NCI-H1694 treated with DMSO at 0.1 percent for 48 hours (cell line): ENCODE results near the gene ACLY.

ENCODE experiments used
- DNase-seq: peaks from one replicate; lab custom pipeline; 2025; lab: John Stamatoyannopoulos, UW

Gene ACLY

DNA sequence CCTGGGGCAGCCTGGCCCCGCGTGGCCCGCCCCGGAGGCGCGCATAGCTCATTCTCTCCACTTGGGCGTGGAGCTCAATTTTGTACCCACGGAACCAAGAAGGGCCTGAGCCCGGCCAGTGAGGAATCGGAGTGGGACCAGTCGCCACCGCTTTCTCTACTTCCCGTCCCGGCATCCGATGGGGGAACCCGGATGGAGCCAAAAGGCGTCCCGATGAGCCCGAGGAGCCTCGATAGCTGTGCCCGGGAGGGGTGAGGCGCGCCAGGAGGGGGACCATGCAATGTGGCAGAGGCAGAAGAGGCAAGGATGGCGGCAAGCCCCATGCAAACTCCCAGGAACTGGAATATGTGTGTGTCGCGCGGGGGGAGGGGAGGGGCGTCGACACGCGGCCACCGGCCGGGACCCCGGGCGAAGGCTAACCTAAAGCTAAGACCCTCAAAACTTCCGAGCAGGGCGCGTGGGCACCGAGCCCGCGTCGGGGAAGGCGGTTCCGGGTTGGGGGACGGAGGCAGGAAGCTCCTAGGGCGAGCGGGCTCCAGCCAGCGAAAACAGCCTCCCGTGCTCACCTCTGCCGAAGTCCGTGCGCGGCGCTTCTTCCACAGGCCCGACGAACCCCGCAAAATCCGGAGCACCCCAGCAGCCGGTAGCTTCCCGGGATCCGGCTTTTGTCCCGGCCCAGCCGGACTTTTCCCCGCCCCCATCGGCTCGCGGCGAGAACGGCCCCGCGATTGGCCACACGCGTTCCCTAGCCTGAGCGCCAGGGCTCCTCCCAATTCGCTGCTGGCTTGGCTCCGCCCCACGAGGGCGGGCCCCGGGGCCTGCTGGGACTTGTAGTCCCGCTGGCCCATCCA, at the start of gene ACLY:
ACLY (minus strand) TSS at position 638 of the 851 bp plus-strand sequence. CDS start 5,078 bp downstream, outside the sequence.
- peak; percentile 92 for DNase-seq

DNA sequence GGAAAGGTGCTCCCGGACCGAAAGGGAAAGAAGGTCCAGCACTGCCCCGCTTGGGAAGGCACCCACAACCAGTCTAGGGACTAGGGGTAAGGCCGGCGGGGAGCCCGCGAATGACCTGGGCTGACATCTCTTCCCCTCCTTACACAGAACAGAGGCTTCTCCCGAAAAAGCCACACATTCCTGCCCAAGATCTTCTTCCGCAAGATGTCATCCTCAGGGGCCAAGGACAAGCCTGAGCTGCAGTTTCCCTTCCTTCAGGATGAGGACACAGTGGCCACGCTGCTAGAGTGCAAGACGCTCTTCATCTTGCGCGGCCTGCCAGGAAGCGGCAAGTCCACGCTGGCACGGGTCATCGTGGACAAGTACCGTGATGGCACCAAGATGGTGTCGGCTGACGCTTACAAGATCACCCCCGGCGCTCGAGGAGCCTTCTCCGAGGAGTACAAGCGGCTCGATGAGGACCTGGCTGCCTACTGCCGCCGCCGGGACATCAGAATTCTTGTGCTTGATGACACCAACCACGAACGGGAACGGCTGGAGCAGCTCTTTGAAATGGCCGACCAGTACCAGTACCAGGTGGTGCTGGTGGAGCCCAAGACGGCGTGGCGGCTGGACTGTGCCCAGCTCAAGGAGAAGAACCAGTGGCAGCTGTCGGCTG, 49.3 kb upstream of the ACLY start:
- DNase-seq = no peak

DNA sequence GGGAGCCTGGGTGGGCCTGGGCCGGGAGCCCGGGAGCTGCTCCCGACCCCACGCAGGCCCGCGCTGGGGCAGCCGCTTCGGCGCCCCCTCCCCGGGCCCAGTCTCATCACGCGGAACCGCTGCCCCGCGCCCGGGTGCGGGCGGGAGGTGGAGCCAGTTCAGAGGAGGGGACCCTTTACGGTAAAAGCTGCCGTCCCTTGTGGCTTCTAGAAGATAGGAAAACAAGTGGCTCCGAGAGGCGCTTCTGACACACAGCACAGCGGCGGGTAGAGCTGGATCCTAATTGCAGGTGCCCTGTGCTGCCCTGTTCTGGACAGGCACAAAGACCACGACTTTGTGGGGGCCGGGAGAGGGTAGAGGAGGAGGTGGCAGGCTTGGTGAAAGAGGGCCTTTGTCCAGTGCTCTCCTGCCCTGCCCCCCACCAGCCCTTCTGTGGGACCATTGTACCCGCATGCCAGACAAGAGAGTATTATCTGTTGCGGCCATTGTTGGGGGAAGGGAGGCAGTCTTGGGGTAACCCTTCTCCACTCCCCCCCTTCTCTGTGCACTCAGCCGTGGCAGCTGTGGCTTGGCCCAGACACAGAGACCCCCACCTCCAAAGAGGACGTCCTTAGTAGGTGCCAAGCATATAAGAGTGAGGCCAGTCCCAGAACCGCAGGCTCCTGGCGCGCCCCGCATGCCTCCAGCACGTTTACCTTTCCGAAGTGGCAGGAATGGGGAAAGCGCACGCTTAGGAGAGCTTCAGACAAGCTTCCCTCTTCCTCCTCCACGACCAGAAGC, 48.6 kb upstream of the ACLY start:
- no peak for DNase-seq

DNA sequence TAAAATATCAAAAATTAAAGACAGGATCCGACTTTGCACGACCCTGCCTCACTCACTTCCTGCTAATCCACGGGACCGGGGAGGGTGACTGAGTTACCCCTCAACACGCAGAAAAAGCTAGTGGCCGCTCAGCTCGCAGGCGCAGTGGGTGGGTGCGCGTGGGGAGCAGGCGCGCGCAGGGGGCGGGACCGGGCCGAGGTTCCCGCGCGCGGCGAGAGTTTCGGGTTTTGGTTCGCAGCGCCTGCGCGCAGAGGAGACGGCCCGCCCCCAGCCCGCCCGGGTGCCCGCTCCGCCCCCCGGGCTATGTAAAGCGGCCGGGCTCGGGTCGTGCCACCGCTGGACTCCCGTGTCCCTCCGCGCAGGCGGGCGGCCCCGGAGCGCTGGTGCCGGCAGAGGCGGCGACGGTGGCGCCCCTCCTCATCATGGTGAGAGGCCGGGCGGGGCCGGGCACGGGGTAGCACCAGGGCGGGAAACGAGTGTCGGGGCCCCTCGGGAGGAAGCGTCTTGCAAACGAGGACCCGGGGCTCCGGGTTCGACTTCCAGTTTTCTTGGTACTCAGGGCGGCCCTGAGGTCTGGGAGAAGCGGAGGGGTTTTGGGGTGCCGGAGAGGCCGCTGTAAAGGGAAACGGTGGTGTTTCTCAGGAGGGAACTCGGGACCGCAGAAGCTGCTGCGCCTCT, 47.9 kb upstream of the ACLY start, which contains the start of gene CNP:
CNP (plus strand) TSS at position 333 of the 678 bp plus-strand sequence; CDS start at position 423, 90 bp downstream.
- DNase-seq = peak; percentile 63

DNA sequence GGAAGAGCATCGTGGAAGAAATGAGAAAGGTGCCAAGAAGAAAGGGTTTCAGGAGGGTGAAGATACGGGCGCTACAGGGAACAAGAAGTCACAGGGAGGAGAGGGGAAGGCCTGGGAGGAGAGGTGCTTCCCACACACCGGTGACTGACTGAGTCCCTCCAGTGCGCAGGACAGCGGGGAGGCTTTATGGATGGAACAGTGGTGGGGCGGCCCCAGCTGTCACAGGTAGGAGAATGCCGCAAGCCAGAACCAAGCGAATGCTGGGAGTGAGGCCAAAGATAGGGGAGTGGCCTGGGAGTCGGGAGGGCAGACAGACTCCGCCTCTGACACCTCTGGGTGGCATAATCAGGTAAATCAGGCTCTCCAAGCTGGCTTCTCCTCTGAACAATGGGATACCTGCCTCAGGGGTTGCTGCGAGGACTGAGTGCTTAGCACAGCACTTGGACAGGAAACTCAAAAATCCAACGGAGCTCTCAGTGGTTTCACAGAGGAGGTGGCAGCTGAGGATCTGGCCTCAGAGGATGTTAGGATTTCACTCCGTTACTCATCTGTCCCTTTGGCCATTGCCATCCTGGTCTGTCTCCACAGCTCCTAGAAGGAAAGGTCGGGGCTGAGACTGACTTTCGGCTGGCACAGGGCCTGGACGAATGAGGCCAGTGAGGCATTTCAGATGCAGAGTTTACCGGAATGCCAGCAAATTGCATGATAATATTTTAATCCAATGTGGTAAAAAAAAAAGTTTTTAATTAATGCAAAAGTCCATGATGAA, 47.1 kb upstream of the ACLY start:
- peak; percentile 46 for DNase-seq

DNA sequence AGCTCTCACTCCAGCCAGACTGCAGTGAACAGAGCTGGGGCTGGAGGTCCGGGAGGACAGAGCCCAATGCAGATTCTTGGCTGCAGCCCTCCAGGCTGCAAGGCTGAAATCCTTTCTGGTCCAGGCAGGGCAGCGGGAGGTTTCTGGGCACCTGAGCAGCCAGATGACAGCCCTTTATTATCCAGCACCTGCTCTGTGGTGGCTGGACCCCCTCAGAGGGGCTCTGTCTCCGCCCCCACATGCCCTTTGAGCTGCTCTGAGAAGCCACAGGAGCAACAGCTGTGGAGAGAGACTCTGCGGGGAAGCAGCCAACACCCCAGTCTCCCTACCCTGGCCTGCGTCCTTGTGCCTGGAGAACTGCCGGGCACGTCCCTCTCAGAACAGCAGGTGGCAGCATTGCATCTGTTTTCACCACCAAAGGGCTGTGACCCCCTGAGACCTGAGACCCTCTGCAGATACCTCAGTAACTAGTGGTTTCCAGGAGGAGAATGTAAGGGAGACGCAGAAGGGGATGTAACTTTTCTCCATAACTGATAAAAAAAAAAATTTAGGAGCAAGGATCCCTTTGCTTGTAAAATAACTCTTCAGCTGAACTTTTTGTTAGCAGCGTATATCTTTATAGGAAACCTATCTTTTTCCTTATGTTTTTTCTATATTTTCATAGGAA, 44.1 kb upstream of the ACLY start:
- peak; percentile 78 for DNase-seq

DNA sequence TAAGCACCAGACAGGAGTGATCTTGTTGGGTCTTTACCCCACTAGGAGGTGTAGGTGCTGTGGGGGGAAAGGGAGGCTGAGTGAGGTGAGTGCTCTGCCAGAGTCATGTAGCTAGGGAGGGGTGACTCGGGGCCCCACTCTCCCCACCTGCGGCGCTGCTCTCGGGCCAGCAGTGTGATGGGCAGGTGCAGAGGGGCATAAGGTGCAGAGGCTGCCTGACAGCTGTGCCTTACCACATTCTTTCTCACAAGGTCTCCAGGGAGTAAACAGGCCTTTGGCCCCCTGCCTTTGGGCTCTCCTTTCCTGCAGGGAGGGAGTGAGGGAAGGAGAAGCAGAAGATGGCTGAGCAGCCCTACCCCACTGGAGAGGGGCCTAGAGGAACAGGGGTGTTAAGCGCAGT, 43.4 kb upstream of the ACLY start:
- no peak for DNase-seq

DNA sequence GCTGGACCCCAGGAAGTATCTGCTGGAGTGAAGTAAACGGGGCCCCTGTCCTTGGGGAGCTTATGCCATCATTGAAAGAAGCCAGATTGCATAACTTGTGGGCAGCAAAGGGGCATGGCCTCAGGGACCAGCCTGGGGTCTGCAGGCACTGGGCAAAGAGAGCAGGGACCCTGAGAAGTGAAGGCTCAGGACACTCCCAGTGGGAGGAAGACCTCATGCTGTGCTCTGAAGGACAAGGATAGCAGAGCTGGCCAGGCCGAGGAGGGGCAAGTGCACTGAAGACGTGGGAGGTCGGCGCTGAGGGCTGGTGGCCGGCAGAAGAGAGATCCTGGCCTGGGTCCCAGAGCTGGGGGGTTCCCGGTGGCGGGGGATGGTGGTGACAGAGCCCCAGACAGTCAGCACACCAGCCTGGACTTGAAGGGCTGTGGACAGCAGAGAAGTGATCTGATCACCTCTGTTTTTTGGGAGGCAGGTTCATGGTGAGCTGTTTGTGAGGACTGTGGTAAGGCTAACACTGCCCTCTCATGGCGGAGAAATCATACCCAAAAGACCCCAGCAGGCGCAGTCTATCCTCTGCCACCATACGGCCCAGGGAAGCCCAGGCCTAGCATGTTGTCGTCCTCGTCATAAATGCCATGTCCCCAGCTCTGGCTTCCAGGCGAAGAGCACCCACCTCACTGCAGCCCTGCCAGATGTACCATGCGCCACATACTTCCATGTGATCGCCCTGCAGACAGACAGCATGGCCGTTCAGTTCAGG, 40.8 kb upstream of the ACLY start:
- peak; percentile 73 for DNase-seq

DNA sequence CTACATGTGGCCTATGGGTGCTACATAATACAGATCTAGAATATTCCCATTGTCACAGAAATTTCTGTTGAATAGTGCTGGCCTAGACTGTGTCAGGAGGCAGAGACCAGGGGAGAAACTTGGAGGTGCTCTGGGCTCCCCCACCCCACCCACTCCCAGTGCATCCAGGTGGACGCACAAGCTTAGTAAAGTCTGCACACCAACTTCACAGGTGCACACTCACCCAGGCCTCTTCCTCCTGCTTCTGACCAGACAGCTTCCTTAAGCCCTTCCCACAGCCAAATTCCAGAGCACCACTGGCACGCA, 40.2 kb upstream of the ACLY start:
- DNase-seq = no peak

DNA sequence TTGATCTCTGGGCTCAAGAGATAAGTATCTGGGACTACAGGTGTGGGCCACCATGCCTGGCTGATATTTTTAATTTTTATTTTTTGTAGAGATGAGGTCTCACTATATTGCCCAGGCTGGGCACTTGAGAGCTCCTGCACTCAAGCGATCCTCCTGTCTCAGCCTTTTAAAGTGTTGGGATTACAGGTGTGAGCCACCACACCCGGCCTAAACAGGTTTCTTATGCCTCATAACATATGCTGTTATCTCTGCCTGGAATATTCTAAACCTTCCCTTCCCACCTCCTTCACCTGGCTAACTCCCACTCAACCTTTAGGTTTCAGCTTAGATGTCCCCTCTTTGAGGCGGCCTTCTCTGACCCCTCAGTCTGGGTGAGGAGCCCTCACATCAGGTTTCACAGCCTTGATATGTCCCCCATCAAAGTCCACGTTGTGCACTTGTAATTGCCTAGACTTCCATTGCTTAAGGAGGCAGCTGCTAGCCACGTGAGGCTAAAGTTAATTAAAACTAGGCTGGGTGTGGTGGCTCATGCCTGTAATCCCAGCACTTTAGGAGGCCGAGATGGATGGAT, 39.2 kb upstream of the ACLY start:
- no peak for DNase-seq

DNA sequence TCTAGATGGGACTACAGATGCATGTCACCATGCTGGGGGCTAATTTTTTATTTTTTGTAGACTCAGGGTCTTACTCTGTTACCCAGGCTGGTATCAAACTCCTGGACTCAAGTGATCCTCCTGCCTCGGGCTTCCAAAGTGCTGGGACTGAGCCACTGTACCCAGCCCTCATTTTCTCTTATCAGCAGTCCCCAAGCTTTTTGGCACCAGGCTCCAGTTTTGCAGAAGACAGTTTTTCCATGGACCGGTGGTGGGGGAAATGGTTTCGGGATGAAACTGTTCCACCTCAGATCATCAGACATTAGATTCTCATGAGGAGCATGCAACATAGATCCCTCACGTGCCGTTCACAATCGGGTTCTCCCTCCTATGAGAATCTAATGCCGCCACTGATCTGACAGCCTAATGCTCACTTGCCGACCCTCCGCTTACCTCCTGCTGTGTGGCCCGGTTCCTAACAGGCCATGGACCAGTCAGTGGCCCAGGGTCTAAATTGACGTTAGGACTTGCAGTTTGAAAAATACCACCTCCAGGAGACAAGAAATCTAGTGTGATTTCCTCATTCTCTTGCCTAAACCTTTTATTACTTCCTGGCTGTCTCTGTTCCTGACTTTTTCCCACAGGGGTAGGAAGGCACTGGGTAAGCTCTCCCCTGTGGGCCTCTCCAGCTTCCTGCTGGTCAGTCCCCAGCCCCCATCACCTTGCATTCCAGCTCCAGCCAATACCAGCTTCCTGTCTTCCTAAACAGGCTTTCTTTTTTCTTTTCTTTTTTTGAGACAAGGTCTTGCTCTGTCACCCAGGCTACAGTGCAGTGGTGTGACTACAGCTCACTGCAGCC, 38.5 kb upstream of the ACLY start:
- no peak for DNase-seq

DNA sequence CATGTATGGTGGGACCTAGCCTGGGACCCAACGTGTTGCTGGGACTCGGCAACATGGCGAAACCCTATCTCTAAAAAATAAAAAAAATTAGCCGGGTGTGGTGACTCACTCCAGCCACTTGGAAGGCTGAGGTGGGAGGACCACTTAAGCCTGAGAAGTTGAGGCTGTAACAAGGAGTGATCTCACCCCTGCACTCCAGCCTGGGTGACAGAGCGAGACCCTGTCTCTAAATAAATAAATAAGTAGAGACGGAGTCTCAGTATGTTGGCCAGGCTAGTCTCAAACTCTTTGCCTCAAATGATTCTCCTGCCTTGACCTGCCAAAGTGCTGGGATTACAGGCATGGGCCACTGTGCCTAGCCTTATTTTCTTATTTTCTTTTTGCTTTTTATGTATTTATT, 37.8 kb upstream of the ACLY start:
- no peak for DNase-seq

DNA sequence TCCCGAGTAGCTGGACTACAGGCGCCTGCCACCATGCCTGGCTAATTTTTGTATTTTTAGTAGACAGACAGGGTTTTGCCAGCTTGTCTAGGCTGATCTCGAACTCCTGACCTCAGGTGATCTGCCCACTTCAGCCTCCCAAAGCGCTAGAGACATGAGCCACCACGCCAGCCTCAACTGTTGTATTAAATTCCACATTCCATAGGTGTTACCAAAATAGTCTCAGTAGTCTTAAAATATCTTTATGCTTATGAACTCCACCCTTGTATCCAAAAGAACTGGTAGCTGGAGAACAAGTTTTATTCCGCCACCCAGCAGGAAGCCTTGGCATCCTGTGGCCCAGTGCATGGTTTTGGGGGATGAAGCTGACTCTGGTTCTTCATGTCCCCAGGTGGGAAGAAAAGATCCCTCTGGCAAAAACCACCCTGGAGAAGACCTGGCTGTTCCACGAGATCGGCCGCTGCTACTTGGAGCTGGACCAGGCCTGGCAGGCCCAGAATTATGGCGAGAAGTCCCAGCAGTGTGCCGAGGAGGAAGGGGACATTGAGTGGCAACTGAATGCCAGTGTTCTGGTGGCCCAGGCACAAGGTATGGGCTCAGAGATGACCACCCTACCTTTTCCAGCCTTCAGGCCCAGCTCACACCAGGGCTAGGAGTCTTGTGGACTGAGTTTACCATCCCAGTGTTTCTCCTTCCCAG, 30.2 kb upstream of the ACLY start:
- no peak for DNase-seq

DNA sequence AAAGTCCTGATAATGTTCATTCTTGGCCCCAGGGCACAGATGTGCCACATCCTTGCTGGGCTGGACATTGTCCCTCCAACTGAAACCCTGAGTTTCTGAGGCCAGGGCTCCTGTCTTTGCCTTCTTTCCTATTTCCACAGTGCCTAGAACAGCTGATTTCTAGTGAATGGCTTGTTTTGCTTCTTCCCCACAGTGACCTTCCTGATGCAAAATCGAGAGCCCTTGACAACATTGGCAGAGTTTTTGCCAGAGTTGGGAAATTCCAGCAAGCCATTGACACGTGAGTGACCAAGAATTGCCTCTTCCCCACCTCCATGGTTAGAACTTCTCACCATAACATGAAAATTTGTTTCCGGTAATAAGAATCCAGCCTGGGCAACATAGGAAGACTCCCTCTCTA, 26.2 kb upstream of the ACLY start:
- DNase-seq = no peak

DNA sequence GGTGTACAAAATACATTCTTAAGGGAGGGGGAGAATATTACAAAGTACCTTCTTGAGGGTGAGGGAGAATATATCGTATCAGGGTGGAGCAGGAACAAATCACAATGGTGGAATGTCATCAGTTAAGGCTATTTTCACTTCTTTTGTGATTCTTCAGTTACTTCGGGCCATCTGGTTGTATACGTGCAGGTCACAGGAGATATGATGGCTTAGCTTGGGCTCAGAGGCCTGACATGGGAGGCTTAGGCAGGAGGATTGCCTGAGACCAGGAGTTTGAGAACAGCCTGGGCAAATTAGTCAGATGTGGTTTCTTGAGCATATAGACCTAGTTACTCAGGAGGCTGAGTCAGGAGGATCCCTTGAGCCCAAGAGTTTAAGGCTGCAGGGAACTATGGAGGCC, 24.7 kb upstream of the ACLY start:
- no peak for DNase-seq

DNA sequence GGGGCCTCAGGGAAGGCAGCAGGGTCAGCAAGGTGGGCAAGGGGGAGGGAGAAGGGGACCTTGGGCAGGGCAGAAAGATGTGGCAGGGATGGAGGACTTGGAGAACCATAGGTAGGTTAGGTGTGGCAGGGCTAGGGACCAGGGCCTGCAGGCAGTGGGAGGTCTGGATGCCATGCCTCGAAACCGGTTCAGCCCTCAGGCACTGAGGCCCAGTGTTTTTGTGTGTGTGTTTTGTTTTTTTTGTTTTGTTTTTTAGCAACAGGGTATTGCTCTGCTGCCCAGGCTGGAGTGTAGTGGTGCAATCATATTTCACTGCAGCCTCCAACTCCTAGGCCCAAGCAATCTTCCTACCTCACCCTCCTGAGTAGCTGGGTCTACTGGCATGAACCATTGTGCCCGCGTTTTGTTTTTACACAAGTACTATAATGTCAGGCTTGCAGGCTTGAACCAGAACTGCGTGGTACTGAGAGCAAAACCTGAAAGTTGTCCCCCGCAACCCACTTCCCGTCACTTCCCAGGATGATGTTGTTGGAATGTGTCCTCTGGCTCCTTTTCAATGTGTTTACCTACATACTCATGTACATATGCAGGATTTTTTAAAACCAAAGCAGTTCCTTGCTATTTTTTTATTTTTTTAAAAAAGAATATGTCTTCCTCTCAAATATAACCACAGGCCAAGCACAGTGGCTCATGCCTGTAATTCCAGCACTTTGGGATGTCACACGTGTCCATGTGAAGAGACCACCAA, 24.0 kb upstream of the ACLY start:
- DNase-seq = no peak

DNA sequence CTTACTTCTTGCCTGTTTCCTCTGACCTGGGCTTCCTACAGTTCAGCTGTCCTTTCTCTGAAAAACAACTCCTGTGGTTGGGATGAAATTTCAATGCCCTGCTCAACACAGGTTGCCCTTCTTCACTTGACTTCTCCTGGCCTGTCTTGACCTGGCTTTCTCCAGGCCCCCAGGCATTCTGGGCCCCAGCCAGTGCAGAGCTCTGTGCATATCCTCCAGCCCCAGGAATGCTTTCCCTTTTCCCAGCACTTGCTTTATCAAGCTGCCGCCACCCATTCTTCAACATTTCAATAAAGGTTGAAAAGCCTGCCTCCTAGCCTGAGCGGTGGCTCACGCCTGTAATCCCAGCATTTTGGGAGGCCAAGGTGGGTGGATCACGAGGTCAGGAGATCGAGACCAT, 22.4 kb upstream of the ACLY start:
- DNase-seq = no peak

DNA sequence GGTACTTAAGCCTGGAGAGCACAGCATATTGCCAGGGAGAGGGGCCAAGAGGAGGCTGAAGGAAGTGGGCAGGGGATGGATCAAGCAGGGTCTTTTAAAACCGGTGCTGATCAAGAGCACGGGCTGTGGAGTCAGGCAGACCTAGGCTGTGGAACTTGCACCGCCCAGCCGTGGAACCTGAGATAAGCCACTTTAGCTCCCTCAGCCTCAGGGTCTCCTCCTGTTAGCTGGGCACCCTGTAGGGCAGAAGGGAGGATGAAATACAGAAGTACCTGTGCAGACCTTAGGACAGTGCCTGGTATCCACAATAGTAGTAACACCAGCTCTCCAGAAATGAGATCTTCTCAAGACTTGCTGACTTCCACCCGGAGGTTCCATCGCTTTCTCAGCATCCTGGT, 20.9 kb upstream of the ACLY start:
- no peak for DNase-seq
